H1 (cell line): ENCODE data around the gene RYR3.

Source experiments
- CTCF ChIP-seq, 3 experiments: IDR thresholded peaks; 1 replicate in 2 of 3; 2 replicates in 1 of 3; pipeline versions ENCODE4 v1.5.1 to v1.6.1; 2011; ENCODE audit warnings: low read length in 3 of 3, mild to moderate bottlenecking in 3 of 3, inconsistent platforms in 2 of 3, low read depth in 1 of 3, moderate library complexity in 1 of 3; ENCODE audit not compliant: insufficient read depth in 1 of 3; ENCODE audit errors: control extremely low read depth in 1 of 3
- EP300 ChIP-seq, 2 experiments: IDR thresholded peaks; 1 replicate in 1 of 2; 2 replicates in 1 of 2; pipeline ENCODE4 v1.6.1; 2011 to 2012; ENCODE audit warnings: low read depth in 2 of 2, low read length in 2 of 2, mild to moderate bottlenecking in 2 of 2, borderline replicate concordance in 1 of 2, inconsistent platforms in 1 of 2, moderate library complexity in 1 of 2
- JUN ChIP-seq: IDR thresholded peaks from 2 replicates; pipeline ENCODE4 v1.6.1; 2011; ENCODE audit warnings: low read depth, mild to moderate bottlenecking, improper control_type of control experiment, low read length
- POLR2AphosphoS5 ChIP-seq: IDR thresholded peaks from 2 replicates; pipeline ENCODE4 v1.6.1; 2011; ENCODE audit warnings: low read depth, low read length
- SUZ12 ChIP-seq: fragments of 200-600 bp; sonication (generic); IDR thresholded peaks from 2 replicates; pipeline ENCODE4 v1.6.1; 2012; ENCODE audit warnings: mild to moderate bottlenecking, inconsistent platforms, low read length, moderate library complexity, mixed read lengths

- TF ChIP-seq EP300 (IDR thresholded peaks at IDR 0.05; ENCODE audit: borderline replicate concordance in 1 of 2, low read depth in 2 of 2, low read length in 2 of 2) (no peak), POLR2AphosphoS5 (no peak), CTCF (IDR thresholded peaks at IDR 0.05; ENCODE audit: control extremely low read depth in 1 of 3, insufficient read depth in 1 of 3, low read depth in 1 of 3, low read length in 3 of 3) (no peak), SUZ12 (no peak), JUN (no peak)
Observed at GRCh38 chr15:33473714-33474113, 162.9 kb downstream of the RYR3 start.
